ENCODE results near the gene CAMK1D.

- TF ChIP-seq CTCF (conservative IDR thresholded peaks at IDR 0.05 in 1 of 2, IDR thresholded peaks at IDR 0.05 in 1 of 2; ENCODE audit: extremely low read depth in 1 of 2, insufficient read depth in 1 of 2, low read depth in 1 of 2, low read length in 2 of 2), result no peak
- TF ChIP-seq EZH2 (IDR thresholded peaks at IDR 0.05; ENCODE audit: borderline replicate concordance, low read length), result no peak
These were observed 177.0 kb downstream of the CAMK1D start for GRCh38 chr10:12526311-12526710.
